ENCODE results near the gene MEIOC.

Gene MEIOC

DNA sequence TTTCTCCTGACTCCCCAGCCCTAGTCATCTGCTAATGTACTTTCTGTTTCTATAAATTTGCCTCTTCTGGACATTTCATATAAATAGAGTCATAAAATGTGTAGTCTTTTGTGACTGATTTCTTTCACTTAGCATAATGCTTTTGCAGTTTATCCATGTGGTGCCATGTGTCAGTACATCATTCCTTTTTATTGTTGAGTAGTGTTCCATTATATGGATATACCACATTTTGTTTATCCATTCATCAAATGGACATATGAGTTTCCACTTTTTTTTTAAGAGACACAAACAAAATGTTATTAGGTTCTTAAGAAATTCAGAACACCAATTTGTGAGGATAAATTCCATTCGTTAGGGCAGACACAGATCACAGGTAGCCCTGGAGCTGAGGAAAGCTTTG, 63.2 kb downstream of the MEIOC start:
- DNase-seq: no peak

GRCh38 chr17:44722254-44722653, 66.0 kb downstream of the MEIOC start:
- no peak for DNase-seq
